NCI-H146 treated with DMSO at 0.1 percent for 48 hours (cell line): ENCODE data around the gene BAAT.

Experiments
- DNase-seq: peaks from one replicate; lab custom pipeline; 2025; ENCODE audit not compliant: unreplicated experiment; lab: John Stamatoyannopoulos, UW

Gene BAAT

GRCh38 chr9:101324245-101324804 is 60.5 kb downstream of the BAAT start:
- DNase-seq, result no peak

- no peak for DNase-seq
Measured at GRCh38 chr9:101323129-101323528, 61.7 kb downstream of the BAAT start.

- no peak for DNase-seq
Measured at GRCh38 chr9:101317735-101318134, 67.1 kb downstream of the BAAT start.

GRCh38 chr9:101315112-101315450 is 69.7 kb downstream of the BAAT start:
- no peak for DNase-seq

- no peak for DNase-seq
Measured at GRCh38 chr9:101312661-101313060, 72.1 kb downstream of the BAAT start.

GRCh38 chr9:101311758-101312420 is 72.9 kb downstream of the BAAT start:
- DNase-seq, result peak; percentile 62

- DNase-seq, result no peak
Measured at GRCh38 chr9:101311191-101311590, 73.6 kb downstream of the BAAT start.
